ENCODE results near the gene CHDH. TPM values are rescaled to one million over a fixed set of nuclear protein-coding genes. Genes with fewer than 3 reads are reported as not detected.

Gene CHDH
- total RNA-seq, 2 donors from 2014 or later, result 0.29 to 0.39 TPM

DNA sequence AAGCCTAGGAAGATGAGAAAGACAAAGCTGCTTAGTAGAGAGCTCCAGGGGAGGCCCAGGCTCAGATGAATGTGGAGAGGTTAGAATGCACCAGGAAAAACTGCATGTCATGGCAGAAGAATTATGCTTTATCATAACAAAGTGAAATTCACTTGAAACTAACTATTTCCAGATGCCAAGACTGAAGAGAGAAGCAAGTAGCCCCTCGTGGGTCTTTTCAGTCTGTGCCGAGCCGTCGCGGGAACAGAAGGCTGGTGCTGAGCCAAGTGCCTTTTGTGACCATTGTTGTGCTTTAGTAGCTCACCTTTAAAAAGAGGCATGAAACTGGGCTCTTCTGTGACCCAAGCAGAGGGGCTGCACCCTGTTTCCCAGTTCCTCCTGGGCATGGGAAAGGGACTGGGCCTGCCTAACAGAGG is 73.2 kb downstream of the CHDH start:
- no peaks in the 10 kb centered on the region for H3K4me1 Mint-ChIP-seq (ENCODE audit: low read depth in 2 of 2)
- no peak overlapping the region for H3K4me3 Mint-ChIP-seq
- peaks cover 7 to 30% of the 10 kb centered on the region in 2 donors for H3K27me3 Mint-ChIP-seq
- ATAC-seq, result no peak
- no peak overlapping the region for H3K27ac Mint-ChIP-seq
- peak; percentile 32 for DNase-seq (ENCODE audit: low spot score)
- H3K36me3 Mint-ChIP-seq, result no peaks in the 10 kb centered on the region
- no peaks in the 10 kb centered on the region for H3K9me3 Mint-ChIP-seq

DNA sequence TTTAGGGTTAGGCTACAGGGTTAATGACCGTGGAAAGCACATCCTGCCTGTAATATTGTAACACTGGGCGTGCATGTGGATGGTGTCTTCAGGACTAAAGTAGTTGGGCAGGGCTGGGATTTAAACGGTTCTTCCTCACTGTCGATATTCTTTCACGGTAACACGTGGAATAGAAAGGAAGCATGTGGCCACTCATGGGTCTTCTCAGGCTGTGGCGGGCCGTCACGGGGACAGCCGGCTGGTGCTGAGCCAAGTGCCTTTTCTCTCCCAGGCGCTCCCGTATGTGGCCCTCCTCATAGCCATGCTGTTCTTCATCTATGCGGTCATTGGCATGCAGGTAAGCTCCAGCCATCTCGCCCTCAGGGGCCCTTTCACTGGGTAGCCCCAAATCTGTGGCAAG is 73.7 kb downstream of the CHDH start:
- H3K36me3 Mint-ChIP-seq, result no peaks in the 10 kb centered on the region
- H3K27me3 Mint-ChIP-seq, result peaks cover 7 to 30% of the 10 kb centered on the region in 2 donors
- H3K27ac Mint-ChIP-seq, result no peak overlapping the region
- H3K4me3 Mint-ChIP-seq, result no peak overlapping the region
- no peaks in the 10 kb centered on the region for H3K9me3 Mint-ChIP-seq
- DNase-seq (ENCODE audit: low spot score) (peak; percentile 26), ATAC-seq (no peak)
- no peaks in the 10 kb centered on the region for H3K4me1 Mint-ChIP-seq (ENCODE audit: low read depth in 2 of 2)

DNA sequence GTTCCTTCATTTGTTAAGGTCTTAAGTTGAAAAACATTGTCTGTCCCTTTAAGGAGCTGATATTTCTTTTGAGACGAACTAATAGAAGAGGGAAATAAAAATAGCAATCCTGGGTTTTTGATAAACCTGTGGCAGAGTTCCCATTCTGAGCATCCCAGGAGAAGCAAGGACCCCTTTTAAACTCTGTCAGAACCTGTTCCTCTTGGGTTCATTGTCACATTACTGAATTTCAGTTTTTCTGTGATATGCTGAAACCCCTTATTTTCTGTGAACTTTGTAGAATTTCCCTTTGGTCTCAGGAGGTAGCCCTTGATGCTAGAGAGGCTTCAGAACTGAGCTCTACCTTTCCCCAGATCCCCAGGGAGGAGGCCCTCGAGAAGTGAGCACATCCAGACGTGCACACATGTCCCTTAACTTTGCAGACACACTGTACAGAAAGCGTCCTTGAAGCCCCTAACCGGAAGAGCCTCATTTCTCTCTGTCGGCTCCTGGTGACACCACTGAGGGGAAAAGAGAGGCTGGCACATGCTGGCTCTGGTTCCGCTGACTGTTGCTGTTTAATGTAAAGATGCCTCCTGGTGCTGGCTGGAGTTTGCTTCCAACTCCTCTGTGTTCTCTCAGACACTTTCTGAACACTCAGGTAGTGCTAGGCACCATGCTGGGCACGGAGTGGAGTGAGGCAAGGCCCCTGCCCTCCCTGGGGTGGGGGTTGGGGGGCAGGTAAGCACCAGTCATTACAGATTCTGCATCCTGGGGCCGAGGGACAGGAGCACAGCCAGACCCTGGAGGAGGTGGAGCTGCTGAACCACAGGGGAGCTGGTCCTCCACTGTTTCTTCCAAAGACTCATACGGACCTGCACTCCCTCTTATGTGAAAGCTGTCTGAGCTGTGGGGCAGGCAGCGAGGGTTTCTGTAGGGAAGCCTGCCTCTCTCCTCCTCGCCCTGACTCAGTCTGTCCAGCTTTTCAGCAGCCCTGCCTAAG is 77.5 kb downstream of the CHDH start:
- Mint-ChIP-seq H3K9me3 (no peaks in the 10 kb centered on the region), H3K4me3 (no peak overlapping the region), H3K4me1 (ENCODE audit: low read depth in 2 of 2) (no peaks in the 10 kb centered on the region), H3K27me3 (peaks cover 7 to 28% of the 10 kb centered on the region in 2 donors), H3K27ac (no peak overlapping the region), H3K36me3 (no peaks in the 10 kb centered on the region)
- DNase-seq (ENCODE audit: low spot score), result peak; percentile 44
- peak; percentile 3 to 12 for ATAC-seq

DNA sequence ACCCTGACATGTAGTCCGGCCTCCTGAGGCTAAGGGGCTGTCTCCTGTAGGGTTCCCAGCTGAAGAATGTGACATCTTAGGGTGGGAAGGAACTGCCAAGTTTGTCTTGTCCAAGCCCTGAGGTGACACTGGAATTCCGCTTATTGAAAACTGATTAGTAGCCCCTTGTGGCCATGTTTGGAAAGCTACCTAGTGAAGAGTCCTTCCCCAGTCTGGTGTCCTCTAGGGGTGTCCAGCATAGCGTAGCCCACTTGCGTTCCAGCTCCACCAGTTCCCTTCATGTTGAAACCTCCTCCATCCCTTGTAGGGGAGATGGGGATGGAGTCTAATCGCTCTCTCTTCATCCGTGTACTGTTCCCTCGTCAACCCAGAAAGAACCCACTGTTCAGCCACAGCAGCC is 79.5 kb downstream of the CHDH start:
- no peak overlapping the region for H3K4me3 Mint-ChIP-seq
- ATAC-seq, result no peak
- no peaks in the 10 kb centered on the region for H3K4me1 Mint-ChIP-seq (ENCODE audit: low read depth in 2 of 2)
- no peaks in the 10 kb centered on the region for H3K9me3 Mint-ChIP-seq
- no peak overlapping the region for H3K27ac Mint-ChIP-seq
- no peaks in the 10 kb centered on the region for H3K36me3 Mint-ChIP-seq
- H3K27me3 Mint-ChIP-seq, result peaks cover 7 to 21% of the 10 kb centered on the region in 2 donors
- no peak for DNase-seq (ENCODE audit: low spot score)

DNA sequence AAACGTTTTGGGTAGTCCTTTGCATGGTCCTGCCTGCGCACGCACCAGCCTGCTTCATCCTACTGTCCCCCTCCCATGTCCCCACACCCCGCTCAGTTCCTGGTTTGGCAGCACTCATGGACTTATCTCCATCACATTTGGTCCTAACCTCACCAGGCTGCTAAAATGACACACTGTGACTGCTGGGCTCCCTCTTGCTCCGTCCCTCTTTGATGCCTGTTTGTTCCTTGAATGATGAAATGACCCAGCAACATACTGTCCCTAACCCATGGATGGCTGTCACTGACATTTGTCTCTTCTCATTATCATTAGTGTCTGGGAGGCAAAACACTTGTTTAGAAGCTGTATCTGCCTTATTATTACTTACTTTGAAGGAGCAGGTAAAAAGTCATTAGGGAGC is 80.5 kb downstream of the CHDH start:
- Mint-ChIP-seq H3K4me1 (ENCODE audit: low read depth in 2 of 2) (no peaks in the 10 kb centered on the region), H3K36me3 (no peaks in the 10 kb centered on the region), H3K9me3 (no peaks in the 10 kb centered on the region), H3K27me3 (peaks cover 7 to 13% of the 10 kb centered on the region in 2 donors), H3K4me3 (no peak overlapping the region), H3K27ac (no peak overlapping the region)
- ATAC-seq, result no peak
- no peak for DNase-seq (ENCODE audit: low spot score)

DNA sequence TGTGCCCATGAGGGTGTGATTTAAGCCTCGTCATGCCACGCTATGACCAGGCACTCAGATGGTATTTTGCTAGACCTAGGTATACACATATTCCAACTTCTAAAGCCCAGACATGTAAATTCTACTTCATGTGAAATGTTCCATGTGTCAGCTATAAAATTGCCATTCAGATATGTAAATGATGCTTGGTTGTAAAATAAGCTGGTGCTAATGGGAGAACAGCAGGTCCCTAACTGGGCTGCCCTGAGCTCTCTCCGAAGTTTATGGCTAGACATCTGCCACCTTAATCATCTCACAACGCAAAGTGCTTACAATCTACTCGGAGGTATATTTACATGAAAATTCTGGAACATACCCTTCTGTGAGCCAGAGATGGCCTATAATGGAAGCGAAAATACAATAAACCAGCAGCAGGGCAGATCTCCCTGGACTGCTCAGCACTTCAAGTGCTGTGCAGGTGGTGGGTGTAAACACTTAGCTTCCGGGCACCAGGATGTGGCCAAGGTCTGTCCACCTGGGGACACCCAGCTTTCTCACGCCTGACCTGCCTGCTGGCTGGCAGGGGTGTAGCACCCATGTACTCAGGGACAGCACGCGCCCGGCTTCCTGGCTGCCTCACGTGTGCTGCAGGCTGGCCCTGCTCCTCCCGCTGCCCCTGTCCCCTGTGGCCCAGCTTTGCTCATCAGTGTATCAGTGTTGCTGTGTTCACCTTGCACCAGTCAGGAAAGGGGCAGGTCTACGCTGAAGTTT is 82.0 kb downstream of the CHDH start:
- Mint-ChIP-seq H3K27ac (no peak overlapping the region), H3K27me3 (peaks cover 0 to 12% of the 10 kb centered on the region in 2 donors), H3K4me3 (no peak overlapping the region), H3K9me3 (no peaks in the 10 kb centered on the region), H3K4me1 (ENCODE audit: low read depth in 2 of 2) (no peaks in the 10 kb centered on the region), H3K36me3 (no peaks in the 10 kb centered on the region)
- DNase-seq (ENCODE audit: low spot score) (no peak), ATAC-seq (no peak)

DNA sequence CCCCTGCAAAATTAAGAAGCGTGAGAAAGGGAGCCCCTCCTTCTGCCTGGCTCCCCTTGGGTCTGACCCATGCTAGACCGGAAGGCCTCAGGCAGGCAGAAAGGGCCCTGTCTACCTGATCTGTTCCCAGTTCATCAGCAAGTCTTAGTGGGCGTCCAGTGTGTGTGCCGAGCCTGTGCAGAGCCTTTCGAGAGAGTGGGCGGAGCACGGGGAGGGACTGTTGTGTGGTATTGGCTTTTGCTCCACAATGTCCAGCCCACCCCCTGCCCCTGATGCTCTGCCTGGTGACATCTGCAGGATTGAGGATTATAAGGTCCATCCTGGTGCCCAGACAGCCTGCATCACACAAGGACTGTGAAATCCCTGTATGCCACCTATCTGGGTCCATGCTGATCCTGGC is 82.9 kb downstream of the CHDH start:
- no peaks in the 10 kb centered on the region for H3K36me3 Mint-ChIP-seq
- DNase-seq (ENCODE audit: low spot score) (no peak), ATAC-seq (no peak)
- no peaks in the 10 kb centered on the region for H3K9me3 Mint-ChIP-seq
- H3K4me3 Mint-ChIP-seq, result no peak overlapping the region
- no peak overlapping the region for H3K27ac Mint-ChIP-seq
- H3K4me1 Mint-ChIP-seq (ENCODE audit: low read depth in 2 of 2), result no peaks in the 10 kb centered on the region
- peaks cover 0 to 12% of the 10 kb centered on the region in 2 donors for H3K27me3 Mint-ChIP-seq

Other genes with a start within 250 kb of the CHDH start
- gene IL17RB, start 149 bp upstream of the CHDH start, total RNA-seq, result 1 to 10 TPM; 1.2 to 2.7 TPM
- 10 to 100 TPM; 41.0 to 43.3 TPM for gene ACTR8, start 35.7 kb upstream of the CHDH start, total RNA-seq
- 10 to 100 TPM; 37.2 to 72.9 TPM for gene SELENOK, start 45.4 kb upstream of the CHDH start, total RNA-seq

Data from natural killer cell treated with Interleukin-12 subunit alpha and Interleukin-12 subunit beta and Interleukin-15 and Interleukin-18, amount 100 ng/mL, for 72 hours (primary cell).